Activated CD4-positive, alpha-beta T cell treated with anti-CD3 and anti-CD28 coated beads for 1 hour (primary cell): Measurements from ENCODE around the gene BHLHE23.

ENCODE experiments used
- DNase-seq: peaks from one replicate; pipeline ENCODE4 v3.0.0-alpha.2; 2020

Gene BHLHE23

DNA sequence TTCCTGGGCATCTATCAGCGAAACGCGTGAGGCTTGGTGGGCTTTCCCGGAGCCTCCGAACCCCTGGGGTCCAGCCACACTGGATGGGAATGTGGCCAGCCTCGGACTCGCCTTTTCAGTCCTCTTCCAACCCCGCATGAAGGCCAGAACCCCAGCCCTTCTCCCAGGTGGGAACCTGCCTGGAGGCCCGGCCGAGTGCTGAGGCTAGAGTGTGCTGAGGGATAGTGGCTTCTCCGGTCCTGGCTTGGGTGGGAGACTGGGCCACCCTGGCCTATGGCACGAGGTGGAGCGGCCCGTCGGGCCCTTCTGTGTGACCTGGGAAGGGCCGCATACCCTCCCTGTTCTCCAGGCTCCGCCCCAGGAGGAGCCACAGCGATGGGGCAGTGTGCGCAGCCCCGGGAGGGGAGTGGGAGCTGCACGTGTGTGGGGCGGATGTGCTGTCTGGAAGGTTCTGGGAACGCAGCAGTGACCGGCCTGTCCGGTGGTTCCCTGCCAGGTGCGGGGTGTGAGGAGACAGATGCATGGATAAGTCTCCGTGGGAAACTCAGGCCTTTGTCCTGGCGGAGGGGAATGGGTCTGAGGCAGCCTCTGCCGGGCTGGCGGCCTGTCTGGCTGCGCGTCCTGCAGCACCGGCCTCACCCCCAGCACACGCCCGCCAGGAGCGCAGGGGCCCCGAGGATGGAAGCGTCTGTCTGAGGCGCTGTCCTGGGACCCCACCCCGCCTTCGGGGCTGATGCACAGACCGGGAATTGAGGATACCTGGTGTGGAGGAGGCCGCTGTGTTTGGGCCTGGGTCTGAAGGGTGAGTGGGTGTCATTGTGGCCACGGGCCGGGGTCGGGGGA is 1.1 kb upstream of the BHLHE23 start:
- no peak for DNase-seq

GRCh38 chr20:63007360-63007645 is 539 bp upstream of the BHLHE23 start:
- DNase-seq, result no peak

DNA sequence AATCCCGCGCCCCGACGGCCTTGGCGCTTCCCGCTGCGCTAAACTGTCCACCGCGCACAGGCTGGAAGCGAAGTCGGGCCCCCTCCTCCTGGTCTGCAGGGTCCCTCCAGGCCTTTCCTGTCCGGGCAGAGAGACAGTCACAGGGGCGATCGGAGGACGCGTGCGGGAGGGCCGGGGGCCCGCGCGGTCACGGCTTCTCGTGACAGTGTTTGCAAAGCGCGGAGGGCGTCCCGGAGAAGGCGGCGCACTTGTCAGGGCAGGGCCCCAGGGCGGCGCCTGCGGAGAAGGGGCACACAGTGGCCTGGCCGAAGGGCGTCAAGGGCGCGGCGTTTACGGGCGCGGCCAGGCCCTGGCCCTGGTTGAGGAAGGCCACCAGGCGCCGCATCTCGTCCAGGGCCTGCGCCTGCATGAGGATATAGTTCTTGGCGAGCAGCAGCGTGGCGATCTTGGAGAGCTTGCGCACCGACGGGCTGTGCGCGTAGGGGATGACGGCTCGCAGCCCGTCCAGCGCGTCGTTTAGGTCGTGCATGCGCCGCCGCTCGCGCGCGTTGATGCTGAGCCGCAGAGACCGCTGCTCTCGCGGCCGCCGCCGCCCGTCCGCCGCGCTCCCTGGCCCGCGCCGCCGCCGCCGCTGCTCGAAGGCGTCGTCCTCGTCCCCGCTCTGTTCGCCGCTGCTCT is 763 bp downstream of the BHLHE23 start:
- DNase-seq, result no peak

- DNase-seq, result no peak
Measured at GRCh38 chr20:63005365-63005861, 1.4 kb downstream of the BHLHE23 start.

DNA sequence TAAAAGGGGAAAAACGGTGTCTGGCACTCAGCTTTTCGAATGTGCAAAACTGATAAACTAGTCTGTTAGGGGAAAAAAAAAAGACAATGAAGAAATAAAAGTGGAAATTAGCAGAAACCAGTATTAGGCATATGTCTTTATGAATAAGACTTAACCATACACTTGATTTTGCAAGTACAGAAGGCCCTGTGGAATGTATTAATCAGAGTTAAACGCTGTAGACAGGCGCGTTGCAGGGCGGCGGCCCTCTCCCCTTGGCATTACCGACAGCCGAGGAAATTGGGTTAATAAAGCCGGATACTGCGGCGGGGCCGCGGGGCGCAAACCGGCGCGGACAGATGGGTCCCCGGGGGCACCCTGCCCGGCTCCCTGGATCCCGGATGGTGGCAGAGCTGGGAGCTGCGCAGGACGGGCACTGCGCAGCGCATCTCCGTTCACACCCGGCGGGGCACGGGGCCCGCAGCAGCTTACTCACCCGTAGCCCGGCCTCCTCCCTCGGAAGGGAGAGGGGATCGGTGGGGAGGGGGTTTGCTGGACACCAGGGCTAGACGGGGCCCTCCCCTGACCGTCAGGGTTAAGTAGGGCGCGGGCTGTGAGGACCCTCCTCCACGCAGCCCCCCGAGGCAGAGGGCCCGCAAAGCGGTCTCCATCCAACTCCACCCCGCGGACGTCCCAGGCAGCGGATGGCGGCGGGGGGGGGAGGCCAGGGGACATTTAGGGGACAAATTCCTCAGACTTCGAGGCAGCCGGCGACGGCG is 2.0 kb downstream of the BHLHE23 start:
- no peak for DNase-seq

DNA sequence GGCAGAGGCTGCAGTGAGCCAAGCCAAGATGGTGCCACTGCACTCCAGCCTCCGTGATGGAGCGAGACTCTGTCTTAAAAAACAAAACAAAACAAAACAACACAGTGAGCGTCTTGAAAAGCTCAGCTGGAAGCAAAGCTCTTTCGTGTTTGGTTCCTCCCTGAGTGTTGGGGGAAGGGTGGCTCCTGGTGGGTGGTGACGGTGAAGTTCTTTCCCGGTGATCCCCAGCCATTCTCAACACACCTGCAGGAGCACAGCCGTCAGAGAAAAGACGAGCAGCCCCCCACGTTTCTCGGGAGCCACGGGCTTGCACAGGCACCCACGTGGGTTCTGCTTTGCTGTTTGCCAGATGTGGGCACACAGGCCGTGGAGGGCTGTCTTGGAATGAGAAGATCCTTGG is 3.2 kb downstream of the BHLHE23 start:
- DNase-seq, result no peak

- DNase-seq, result no peak
Measured at GRCh38 chr20:63002511-63002910, 4.3 kb downstream of the BHLHE23 start.

GRCh38 chr20:63000958-63001357 is 5.8 kb downstream of the BHLHE23 start:
- no peak for DNase-seq

GRCh38 chr20:63000036-63000435 is 6.7 kb downstream of the BHLHE23 start:
- DNase-seq, result no peak

GRCh38 chr20:62999580-62999979 is 7.2 kb downstream of the BHLHE23 start:
- DNase-seq, result no peak

DNA sequence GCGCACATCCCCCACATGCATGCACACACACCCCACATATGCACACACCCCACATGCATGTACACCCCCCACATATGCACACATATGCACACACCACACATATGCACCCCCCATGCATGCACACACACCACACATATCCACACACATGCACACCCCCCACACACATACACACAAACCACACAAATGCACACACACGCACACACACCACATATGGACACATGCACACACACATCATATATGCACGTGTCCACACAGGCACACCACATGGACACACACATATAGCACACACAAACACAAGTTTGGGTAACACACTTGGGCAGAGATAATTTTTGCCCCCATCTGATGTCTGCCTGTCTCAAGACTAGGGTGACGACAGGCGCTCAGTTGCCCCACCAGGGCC is 8.3 kb downstream of the BHLHE23 start:
- no peak for DNase-seq

DNA sequence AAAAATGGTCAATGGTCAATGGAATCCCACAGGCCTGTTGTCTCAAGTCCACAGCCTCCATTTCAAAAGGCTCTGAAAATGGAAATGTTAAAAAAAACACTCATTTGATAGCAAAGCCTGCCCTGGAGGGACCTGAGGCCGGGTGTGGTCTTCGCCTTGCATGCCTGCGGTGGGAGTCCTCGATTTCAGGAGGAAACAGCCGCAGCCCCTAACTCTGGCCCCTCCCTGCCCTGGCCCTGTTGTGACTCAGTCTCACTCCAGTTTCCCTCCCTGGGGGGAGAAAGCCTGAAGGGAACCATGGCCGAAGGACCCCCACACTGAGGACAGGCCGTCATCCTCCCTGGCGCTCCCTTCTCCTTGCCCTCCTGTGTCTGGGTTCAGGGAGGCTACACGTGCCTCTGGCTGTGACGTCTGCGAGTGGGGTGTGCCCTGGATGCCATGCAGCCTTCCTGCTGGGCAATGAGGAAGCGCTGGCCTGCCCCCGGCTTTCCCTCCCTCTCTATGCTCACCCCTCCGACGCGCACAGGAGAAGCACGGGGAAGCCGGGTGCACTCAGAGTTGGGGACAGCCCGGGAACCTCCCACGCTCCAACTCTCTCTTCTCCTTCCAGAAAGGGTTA is 9.2 kb downstream of the BHLHE23 start:
- no peak for DNase-seq

DNA sequence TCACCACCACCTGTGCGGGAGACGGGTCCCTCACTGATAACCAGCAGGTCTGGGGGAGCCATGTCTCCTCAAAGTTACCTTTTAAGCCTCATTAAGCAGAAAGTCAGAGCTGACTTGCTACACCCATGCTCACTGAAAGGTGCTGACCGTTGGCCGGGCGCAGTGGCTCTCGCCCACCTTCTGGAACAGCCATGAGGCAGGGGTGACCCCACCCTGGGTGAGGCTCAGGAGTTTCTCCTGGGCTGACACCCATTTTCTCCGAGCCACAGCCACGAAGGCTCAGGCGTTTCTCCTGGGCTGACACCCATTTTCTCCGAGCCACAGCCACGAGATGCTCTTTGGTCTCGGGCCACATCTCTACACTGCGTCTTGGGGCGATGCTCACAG is 10.2 kb downstream of the BHLHE23 start:
- no peak for DNase-seq

- DNase-seq, result no peak
Measured at GRCh38 chr20:62995898-62996595, 10.7 kb downstream of the BHLHE23 start.

DNA sequence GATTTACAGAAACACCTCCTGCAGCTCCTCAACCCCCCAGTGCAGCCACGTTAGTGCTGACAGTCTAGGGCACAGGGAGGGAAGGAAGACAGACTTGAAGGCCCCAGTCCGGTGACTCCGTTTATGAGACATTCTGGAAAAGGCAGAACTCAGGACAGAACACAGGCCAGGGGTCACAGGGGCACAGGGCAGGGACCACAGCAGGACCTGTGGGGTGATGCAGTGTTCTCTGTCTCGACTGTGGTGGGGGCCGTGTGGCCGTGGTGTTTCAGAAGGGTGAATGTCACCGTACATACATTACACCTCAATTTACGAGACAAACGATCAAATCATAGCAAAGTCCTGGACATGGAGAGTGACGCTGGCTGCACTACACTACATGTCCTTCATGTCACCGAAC is 11.3 kb downstream of the BHLHE23 start:
- no peak for DNase-seq

- DNase-seq, result no peak
Measured at GRCh38 chr20:62994869-62995281, 11.9 kb downstream of the BHLHE23 start.

GRCh38 chr20:62993856-62994494 is 12.8 kb downstream of the BHLHE23 start:
- no peak for DNase-seq

DNA sequence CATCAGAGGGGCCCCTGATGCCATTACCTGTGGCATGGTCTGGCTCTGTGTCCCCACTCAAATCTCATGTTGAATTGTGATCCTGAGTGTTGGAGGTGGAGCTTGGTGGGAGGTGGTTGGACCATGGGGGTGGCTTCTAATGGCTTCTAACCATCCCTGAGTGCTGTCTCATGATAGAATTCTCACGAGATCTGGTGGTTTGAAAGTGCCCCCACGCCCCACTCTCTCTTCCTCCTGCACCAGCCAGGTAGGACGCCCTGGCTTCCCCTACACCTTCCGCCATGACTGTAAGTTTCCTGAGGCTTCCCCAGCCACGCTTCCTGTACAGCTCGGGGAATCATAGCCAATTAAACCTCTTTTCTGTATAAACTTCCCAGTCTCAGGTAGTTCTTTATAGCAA is 14.9 kb downstream of the BHLHE23 start:
- DNase-seq, result no peak

DNA sequence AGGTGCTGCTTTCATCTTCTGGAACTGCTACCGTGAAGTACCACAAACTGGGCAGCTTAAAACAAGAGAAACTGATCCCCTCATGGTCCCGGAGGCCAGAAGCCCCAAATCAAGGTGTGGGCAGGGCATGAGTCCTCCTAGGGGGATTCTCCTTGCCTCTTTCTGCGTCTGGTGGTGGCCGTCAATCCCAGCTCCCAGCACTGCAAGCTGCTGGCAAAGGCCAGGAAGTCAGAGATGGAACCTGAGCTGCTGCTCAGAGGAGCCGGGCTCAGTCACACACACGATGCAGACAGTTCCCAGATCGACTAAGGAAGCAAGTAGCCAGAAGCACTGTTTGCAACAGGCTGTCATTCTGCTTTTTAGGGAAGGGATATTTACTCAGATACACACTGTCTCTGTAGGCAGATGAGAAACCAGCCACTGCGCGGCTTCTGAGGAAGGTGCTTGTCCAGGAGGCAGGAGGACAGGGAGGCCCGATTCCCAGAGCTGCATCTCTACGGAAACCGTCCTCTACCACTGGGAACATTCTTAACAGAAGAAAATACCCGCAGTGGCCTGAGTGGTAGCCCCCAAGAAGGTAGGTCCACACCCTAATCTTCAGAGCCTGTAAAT is 15.5 kb downstream of the BHLHE23 start:
- DNase-seq, result no peak

DNA sequence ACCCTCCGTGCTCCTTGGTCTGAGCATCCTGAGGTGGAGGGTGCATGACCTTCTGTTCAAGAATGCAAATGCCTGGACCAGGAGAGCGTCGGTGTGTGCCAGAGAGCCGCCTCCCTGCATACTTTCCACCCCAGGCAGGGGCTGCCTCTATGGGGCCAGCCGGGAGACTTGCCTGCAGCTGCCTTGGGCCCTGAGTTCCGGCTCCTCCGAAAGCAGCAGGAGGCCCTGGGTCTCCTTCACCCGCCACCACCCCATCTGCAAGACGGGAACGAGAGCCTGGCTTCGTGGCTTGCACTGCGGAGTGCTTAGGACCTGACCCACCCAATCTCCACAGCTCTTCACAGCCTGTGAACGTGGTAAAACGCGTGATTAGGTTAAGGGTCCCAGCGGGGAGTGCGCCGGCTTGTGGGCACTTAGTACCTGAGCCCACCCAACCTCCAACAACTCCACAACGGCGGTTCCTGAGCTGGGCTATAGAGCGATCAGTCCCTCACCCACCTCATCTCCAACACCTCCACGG is 16.4 kb downstream of the BHLHE23 start:
- no peak for DNase-seq

DNA sequence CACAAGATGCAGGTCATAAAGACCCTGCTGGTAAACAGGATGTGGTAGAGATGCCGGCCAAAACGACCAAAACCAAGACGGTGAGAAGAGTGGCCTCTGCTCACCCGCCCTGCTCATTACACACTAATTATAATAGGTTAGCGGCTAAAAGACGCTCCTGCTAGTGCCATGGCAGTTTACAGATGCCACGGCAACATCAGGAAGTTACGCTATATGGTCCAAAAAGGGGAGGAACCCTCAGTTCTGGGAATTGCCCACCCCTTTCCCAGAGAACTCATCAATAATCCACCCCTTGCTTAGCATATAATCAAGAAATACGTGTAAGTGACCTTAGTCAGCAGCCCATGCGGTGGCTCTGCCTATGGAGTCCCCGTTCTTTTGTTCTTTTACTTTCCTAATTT is 17.6 kb downstream of the BHLHE23 start:
- DNase-seq, result no peak

- no peak for DNase-seq
Measured at GRCh38 chr20:62987114-62987513, 19.6 kb downstream of the BHLHE23 start.
